Amniotic epithelial cell (primary cell): ENCODE measurements around the gene RPP14.

Experiments
- DNase-seq: peaks from one replicate; pipeline ENCODE4 v3.0.0-alpha.2; 2010; ENCODE audit warnings: low read depth

Gene RPP14

GRCh38 chr3:58291671-58292338, 14.2 kb upstream of the RPP14 start:
- DNase-seq, result no peak

GRCh38 chr3:58292866-58293265, 13.2 kb upstream of the RPP14 start:
- DNase-seq, result no peak

GRCh38 chr3:58293516-58293915, 12.5 kb upstream of the RPP14 start:
- no peak for DNase-seq

DNA sequence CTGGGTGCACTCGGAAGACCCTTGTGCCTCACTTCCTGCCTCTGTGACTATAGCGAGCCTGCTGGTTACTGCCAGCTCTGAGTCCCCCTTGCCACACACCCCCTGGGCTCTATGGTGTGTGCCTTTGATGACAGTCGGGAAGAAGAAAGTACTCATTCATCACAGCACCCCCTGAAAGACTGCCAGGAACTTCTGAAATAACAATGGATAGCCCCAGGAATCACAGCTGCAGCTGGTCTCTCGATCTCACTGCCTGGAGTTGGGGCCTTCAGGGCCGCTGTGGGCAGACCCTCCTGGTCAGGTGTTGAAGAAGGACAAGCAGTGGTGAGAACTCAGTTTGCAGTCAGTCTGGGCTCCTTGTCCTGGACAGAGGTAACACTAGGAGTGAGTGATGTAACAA, 9.8 kb upstream of the RPP14 start:
- no peak for DNase-seq

DNA sequence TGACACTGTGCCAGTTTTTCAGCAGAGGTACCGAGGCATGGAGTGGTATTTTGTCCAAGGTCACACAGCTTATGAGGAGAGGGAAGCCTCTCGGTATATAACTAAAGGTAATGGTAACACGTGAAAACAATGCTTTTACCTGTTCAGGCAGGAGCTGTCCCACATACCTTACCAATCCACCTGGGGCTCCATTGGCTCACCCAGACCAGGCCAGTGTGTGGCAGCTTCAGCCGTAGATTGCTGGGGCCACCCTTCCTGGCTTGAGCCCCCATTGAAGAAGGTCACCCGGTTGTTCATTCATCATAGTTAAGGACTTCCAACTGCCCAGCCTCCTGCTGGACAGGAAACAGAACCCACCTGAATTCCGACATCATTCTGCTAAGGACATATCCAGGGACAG, 9.2 kb upstream of the RPP14 start:
- no peak for DNase-seq

GRCh38 chr3:58298190-58298589, 7.9 kb upstream of the RPP14 start:
- no peak for DNase-seq

- DNase-seq, result no peak
These were observed 7.0 kb upstream of the RPP14 start for GRCh38 chr3:58299075-58299474.

GRCh38 chr3:58299839-58300516, 6.1 kb upstream of the RPP14 start:
- peak; percentile 55 for DNase-seq

- peak; percentile 65 for DNase-seq
These were observed 1.7 kb downstream of the RPP14 start for GRCh38 chr3:58307639-58308215.

DNA sequence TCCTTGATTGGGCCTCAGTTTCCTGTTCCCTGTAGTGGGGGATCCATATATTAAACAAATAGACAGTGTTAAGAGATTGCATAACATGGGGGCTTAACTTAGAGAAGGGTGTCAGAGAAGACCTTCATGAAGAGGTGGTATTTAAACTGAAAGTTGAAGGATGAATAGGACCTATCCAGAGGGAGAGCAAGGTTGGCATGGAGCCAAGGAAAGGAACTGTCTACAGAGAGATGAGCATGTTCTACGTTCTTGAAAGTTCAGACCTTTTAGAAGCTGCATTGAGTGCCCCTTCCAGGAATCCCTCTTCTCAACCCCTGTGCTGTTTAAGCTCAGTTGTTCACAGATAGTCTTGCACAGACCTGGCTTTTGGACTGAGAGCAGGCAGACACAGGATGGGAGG, 2.7 kb downstream of the RPP14 start:
- peak; percentile 34 for DNase-seq

DNA sequence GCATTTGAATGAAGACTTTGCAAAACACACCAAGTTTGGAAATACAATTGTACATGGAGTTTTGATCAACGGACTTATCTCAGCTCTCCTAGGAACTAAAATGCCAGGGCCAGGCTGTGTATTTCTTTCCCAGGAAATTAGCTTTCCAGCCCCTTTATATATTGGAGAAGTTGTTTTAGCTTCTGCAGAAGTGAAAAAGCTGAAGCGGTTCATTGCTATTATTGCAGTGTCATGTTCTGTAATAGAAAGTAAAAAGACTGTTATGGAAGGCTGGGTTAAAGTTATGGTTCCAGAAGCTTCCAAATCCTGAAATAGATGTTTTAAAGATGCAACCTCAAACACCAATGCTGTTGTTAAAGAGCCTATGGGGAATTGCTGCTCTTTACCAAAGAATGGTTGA, 11.8 kb downstream of the RPP14 start:
- no peak for DNase-seq

GRCh38 chr3:58321791-58322190, 15.7 kb downstream of the RPP14 start:
- DNase-seq, result no peak

- peak; percentile 38 for DNase-seq
These were observed 16.7 kb downstream of the RPP14 start for GRCh38 chr3:58322793-58323192.

DNA sequence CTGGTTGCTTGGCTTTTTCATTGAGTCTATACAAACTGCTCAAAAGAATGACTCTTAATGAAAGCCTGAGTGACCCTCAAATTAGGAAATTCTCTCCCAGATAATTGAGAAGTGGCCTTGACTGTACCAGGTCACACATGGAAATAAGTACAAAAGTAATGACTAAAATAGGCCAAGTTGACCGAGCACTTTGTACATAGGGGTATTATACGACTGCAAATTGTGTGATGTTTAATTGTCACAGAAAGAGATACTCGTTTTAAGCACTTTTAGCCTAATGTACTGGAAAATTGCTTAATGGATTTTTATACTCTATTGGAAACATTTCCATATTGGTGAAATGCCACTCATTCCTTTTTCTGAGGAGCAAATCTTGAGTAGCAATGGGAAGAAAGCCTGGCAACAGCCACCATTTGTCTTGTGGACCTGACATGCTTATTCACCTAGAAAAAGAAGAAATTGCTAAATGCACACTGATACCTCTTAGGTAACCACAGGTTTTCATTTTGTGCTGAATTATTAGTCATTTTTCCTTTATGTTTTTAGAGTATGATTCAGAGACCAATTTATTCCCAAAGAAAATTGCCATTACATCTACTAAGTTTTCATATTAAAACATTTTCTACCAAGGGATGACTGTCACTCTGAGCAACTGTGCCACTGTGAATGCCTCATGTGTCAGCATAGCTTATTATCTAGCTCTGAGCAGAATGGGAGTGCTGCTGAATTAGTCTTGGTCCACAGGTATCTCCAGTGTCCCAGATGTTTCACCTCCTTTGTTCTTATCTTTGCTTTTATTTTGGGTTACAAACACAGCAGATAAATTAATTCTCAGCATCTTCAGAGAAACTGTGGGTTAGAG, 17.7 kb downstream of the RPP14 start:
- DNase-seq, result no peak

- no peak for DNase-seq
These were observed 18.6 kb downstream of the RPP14 start for GRCh38 chr3:58324391-58325390.

GRCh38 chr3:58325525-58325992, 19.5 kb downstream of the RPP14 start:
- DNase-seq, result peak; percentile 69

GRCh38 chr3:58326267-58326900, 20.3 kb downstream of the RPP14 start:
- DNase-seq, result no peak

DNA sequence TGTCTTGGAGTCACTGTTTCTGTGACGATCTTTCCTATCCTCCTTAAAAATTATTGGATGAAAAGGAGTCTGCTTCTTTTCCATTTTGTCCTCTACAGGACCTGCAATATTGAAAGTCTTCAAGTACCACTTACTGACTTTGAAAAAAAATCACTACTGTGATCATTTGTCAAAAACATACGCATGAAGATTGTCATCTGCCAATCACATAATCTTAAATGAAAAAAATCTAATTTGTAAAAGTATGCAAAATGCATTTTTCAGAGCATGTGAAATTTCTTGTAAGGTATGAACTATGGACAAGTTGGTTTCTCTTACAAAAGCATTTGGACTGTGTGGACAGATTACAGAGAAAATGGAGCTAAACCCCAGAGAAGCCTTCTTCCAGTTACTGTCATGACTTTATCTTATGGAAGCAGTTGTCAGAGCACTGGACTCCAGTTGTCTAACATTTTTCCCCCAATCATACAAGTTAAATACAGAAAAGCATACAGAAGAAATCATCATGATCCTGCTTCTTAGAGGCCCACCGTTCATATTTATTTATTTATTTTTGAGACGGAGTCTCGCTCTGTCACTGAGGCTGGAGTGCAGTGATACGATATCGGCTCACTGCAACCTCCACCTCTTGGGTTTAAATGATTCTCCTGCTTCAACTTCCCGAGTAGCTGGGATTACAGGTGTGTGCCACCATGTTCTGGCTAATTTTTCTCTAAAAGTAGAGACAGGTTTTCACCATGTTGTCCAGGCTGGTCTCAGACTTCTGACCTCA, 23.3 kb downstream of the RPP14 start:
- no peak for DNase-seq

GRCh38 chr3:58329922-58330413, 23.9 kb downstream of the RPP14 start:
- DNase-seq, result no peak
